NCI-H526 treated with DMSO at 0.1 percent for 48 hours (cell line): Measurements from ENCODE around the gene TRIM17.

Source experiments
- DNase-seq: peaks from one replicate; lab custom pipeline; 2025; lab: John Stamatoyannopoulos, UW

The TRIM17 gene

GRCh38 chr1:228401782-228402640 is 14.7 kb downstream of the TRIM17 start:
- no peak for DNase-seq

- no peak for DNase-seq
Observed at GRCh38 chr1:228400692-228401454, 15.8 kb downstream of the TRIM17 start.

- no peak for DNase-seq
Observed at GRCh38 chr1:228400237-228400651, 16.4 kb downstream of the TRIM17 start.

GRCh38 chr1:228399531-228400236 is 17.0 kb downstream of the TRIM17 start:
- DNase-seq, result no peak

- no peak for DNase-seq
Observed at GRCh38 chr1:228398741-228399461, 17.8 kb downstream of the TRIM17 start.

- no peak for DNase-seq
Observed at GRCh38 chr1:228397966-228398365, 18.7 kb downstream of the TRIM17 start.

GRCh38 chr1:228396770-228397662 is 19.6 kb downstream of the TRIM17 start:
- DNase-seq, result no peak

GRCh38 chr1:228394571-228395394 is 21.9 kb downstream of the TRIM17 start:
- no peak for DNase-seq

GRCh38 chr1:228393811-228394570 is 22.7 kb downstream of the TRIM17 start:
- no peak for DNase-seq

GRCh38 chr1:228393268-228393701 is 23.4 kb downstream of the TRIM17 start:
- DNase-seq, result no peak

GRCh38 chr1:228392111-228392936 is 24.3 kb downstream of the TRIM17 start:
- DNase-seq, result no peak

GRCh38 chr1:228391411-228392020 is 25.1 kb downstream of the TRIM17 start:
- DNase-seq, result no peak

GRCh38 chr1:228390649-228391048 is 26.0 kb downstream of the TRIM17 start:
- no peak for DNase-seq

- DNase-seq, result no peak
Observed at GRCh38 chr1:228387321-228387720, 29.3 kb downstream of the TRIM17 start.

GRCh38 chr1:228385232-228385631 is 31.4 kb downstream of the TRIM17 start:
- no peak for DNase-seq

- no peak for DNase-seq
Observed at GRCh38 chr1:228383773-228384172, 32.9 kb downstream of the TRIM17 start.

GRCh38 chr1:228381356-228381755 is 35.3 kb downstream of the TRIM17 start:
- no peak for DNase-seq

- no peak for DNase-seq
Observed at GRCh38 chr1:228379666-228380065, 37.0 kb downstream of the TRIM17 start.
